HEK293T (cell line): ENCODE results near the gene TENT4A.

ENCODE experiments used
- CTCF ChIA-PET: fragments of 350-600 bp; formaldehyde crosslinking; extraction: SDS; loops from one replicate; lab custom pipeline; 2021; ENCODE audit warnings: antibody characterized with exemption, inconsistent platforms; lab: Yijun Ruan, JAX
- POLR2A ChIA-PET: fragments of 350-600 bp; formaldehyde crosslinking; extraction: SDS; loops from one replicate; lab custom pipeline; 2020; ENCODE audit warnings: antibody characterized with exemption, inconsistent platforms; lab: Yijun Ruan, JAX
- DNase-seq: peaks from one replicate; pipeline ENCODE4 v3.0.0; 2012; ENCODE audit warnings: mixed read lengths; ENCODE audit errors: extremely low spot score
- ARNT ChIP-seq: fragments of 450-650 bp; IDR thresholded peaks from 2 replicates; pipeline ENCODE4 v1.6.1; 2017; ENCODE audit warnings: mild to moderate bottlenecking
- BHLHE40 ChIP-seq: fragments of 450-650 bp; IDR thresholded peaks from 2 replicates; pipeline ENCODE4 v1.6.1; 2016; ENCODE audit warnings: mild to moderate bottlenecking, moderate library complexity, borderline replicate concordance
- CTBP1 ChIP-seq: fragments of 450-650 bp; IDR thresholded peaks from 2 replicates; pipeline ENCODE4 v1.6.1; 2016; ENCODE audit warnings: borderline replicate concordance
- ELF4 ChIP-seq: fragments of 450-650 bp; IDR thresholded peaks from 2 replicates; pipeline ENCODE4 v1.6.1; 2017; ENCODE audit warnings: antibody characterized with exemption
- FOXA1 ChIP-seq: fragments of 450-650 bp; IDR thresholded peaks from 2 replicates; pipeline ENCODE4 v1.6.1; 2016; ENCODE audit warnings: mild to moderate bottlenecking
- FOXK2 ChIP-seq: fragments of 450-650 bp; IDR thresholded peaks from 2 replicates; pipeline ENCODE4 v1.6.1; 2016; ENCODE audit warnings: mild to moderate bottlenecking
- FOXM1 ChIP-seq: fragments of 450-650 bp; IDR thresholded peaks from 2 replicates; pipeline ENCODE4 v1.6.1; 2017; ENCODE audit warnings: mild to moderate bottlenecking, borderline replicate concordance
- HDGF ChIP-seq: fragments of 450-650 bp; IDR thresholded peaks from 2 replicates; pipeline ENCODE4 v1.6.1; 2017; ENCODE audit warnings: antibody characterized with exemption, borderline replicate concordance
- L3MBTL2 ChIP-seq: fragments of 450-650 bp; conservative IDR thresholded peaks from 2 replicates; pipeline ENCODE4 v1.6.1; 2016; ENCODE audit warnings: mild to moderate bottlenecking
- LEF1 ChIP-seq: fragments of 450-650 bp; IDR thresholded peaks from 2 replicates; pipeline ENCODE4 v1.6.1; 2017; ENCODE audit warnings: mild to moderate bottlenecking, borderline replicate concordance
- NFRKB ChIP-seq: fragments of 450-650 bp; IDR thresholded peaks from 2 replicates; pipeline ENCODE4 v1.6.1; 2016; ENCODE audit warnings: mild to moderate bottlenecking, moderate library complexity
- PKNOX1 ChIP-seq: fragments of 450-650 bp; IDR thresholded peaks from 2 replicates; pipeline ENCODE4 v1.6.1; 2016
- SP1 ChIP-seq: fragments of 450-650 bp; IDR thresholded peaks from 2 replicates; pipeline ENCODE4 v1.6.1; 2017
- SUZ12 ChIP-seq: fragments of 450-650 bp; IDR thresholded peaks from 2 replicates; pipeline ENCODE4 v1.6.1; 2016; ENCODE audit warnings: mild to moderate bottlenecking
- TARDBP ChIP-seq: fragments of 450-650 bp; IDR thresholded peaks from 2 replicates; pipeline ENCODE4 v1.6.1; 2016
- ZNF384 ChIP-seq: fragments of 450-650 bp; IDR thresholded peaks from 2 replicates; pipeline ENCODE4 v1.6.1; 2016

The TENT4A gene

DNA sequence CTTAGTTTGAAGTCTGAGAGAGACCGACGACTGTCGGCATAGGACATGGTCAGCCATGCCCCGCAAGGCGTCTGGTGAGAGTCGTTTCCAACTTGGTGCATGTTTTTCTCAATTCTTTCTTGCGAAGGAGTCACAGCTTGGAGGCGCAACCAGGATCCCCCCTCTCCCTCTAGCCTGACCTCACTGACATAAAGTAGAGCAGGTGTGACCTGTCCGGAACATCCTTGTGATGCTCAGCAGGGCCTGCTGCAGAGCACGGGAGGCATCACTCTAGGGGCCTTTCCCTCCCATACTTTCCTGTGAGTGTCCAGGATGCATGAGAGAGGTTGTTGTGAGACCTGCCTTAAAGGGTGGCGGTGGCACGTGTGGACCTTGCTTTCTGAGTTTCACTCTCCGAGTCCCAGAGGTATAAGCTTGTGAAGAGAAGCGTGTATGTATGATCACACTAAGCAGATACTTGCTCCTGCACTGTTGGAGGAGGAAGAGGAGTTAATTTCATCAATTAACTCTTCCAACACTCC, 5.0 kb downstream of the TENT4A start:
- no peak for TF ChIP-seq SUZ12
- TF ChIP-seq ELF4 = no peak
- TF ChIP-seq FOXK2 = no peak
- TF ChIP-seq FOXA1 = no peak
- no peak for TF ChIP-seq HDGF
- no peak for TF ChIP-seq TARDBP
- TF ChIP-seq CTBP1 = no peak
- no peak for TF ChIP-seq NFRKB
- no peak for TF ChIP-seq ZNF384
- TF ChIP-seq LEF1 = no peak
- no peak for TF ChIP-seq SP1
- TF ChIP-seq PKNOX1 = no peak
- TF ChIP-seq FOXM1 = no peak
- TF ChIP-seq L3MBTL2 = no peak
- TF ChIP-seq ARNT = no peak
- TF ChIP-seq BHLHE40 = no peak
- DNase-seq = no peak
- ChIA-PET CTCF (interaction anchor here (0.6 kb wide), 1 partner anchor 17 kb away, joined by 6 read pairs; no protein-coding TSS in a partner anchor), POLR2A (interaction anchor here (1.3 kb wide), 1 partner anchor 85 kb away, joined by 5 read pairs; the partner anchor contains the start of genes NSUN2 and SRD5A1)

- no peak for TF ChIP-seq PKNOX1
- TF ChIP-seq LEF1 = no peak
- TF ChIP-seq FOXM1 = no peak
- TF ChIP-seq ELF4 = no peak
- TF ChIP-seq FOXK2 = no peak
- TF ChIP-seq CTBP1 = no peak
- TF ChIP-seq TARDBP = no peak
- TF ChIP-seq ARNT = no peak
- no peak for TF ChIP-seq BHLHE40
- TF ChIP-seq FOXA1 = no peak
- no peak for TF ChIP-seq ZNF384
- TF ChIP-seq SUZ12 = no peak
- TF ChIP-seq SP1 = no peak
- TF ChIP-seq HDGF = no peak
- no peak for TF ChIP-seq L3MBTL2
- TF ChIP-seq NFRKB = no peak
- CTCF ChIA-PET = interaction anchor here (0.6 kb wide), 1 partner anchor 17 kb away, joined by 6 read pairs; no protein-coding TSS in a partner anchor
- POLR2A ChIA-PET = interaction anchor here (1.3 kb wide), 1 partner anchor 86 kb away, joined by 5 read pairs; the partner anchor contains the start of genes NSUN2 and SRD5A1
- DNase-seq = no peak
Observed at GRCh38 chr5:6718718-6719117, 5.5 kb downstream of the TENT4A start.

- ChIA-PET POLR2A (no interaction called here), CTCF (no interaction called here)
- TF ChIP-seq TARDBP (no peak), SP1 (no peak), FOXA1 (no peak), PKNOX1 (no peak), L3MBTL2 (no peak), HDGF (no peak), ZNF384 (no peak), ELF4 (no peak), SUZ12 (no peak), FOXM1 (no peak)
- DNase-seq = no peak
Observed at GRCh38 chr5:6719417-6719816, 6.2 kb downstream of the TENT4A start.

GRCh38 chr5:6719896-6720560, 6.8 kb downstream of the TENT4A start:
- DNase-seq = no peak
- ChIA-PET CTCF (no interaction called here), POLR2A (no interaction called here)
- TF ChIP-seq HDGF (no peak), SP1 (no peak), CTBP1 (no peak)

- CTCF ChIA-PET = no interaction called here
Observed at GRCh38 chr5:6720561-6720921, 7.3 kb downstream of the TENT4A start.

DNA sequence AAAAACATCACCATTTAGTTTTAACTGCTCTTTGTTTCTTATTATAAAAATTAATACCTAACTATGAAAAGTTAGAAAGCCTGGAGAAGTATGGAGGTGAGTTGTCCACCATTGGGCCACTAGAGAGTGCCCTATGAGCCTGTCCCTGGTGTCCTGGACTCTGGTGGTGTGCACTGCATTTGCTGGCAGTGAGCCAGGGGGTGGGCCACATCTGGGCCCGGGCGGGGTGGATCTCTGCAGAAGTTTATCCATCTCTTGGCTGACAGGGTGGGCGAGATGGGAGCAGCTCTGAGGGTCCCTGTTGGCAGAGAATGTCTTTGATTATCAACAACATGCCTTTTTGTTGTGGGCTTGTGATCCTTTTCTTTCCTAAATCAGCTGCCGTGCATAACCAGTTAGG, 8.2 kb downstream of the TENT4A start:
- DNase-seq = no peak
- TF ChIP-seq L3MBTL2 (no peak), NFRKB (no peak), BHLHE40 (no peak), ZNF384 (no peak), FOXM1 (no peak), HDGF (no peak), CTBP1 (no peak), ARNT (no peak), SUZ12 (no peak), SP1 (no peak), LEF1 (no peak), FOXK2 (no peak), TARDBP (no peak), FOXA1 (no peak), ELF4 (no peak)
- POLR2A ChIA-PET = interaction anchor here (1.0 kb wide), 1 partner anchor 8 kb away, joined by 3 read pairs; the partner anchor contains the start of gene TENT4A
- CTCF ChIA-PET = no interaction called here

More at GRCh38 chr5:6720561-6720921, 7.3 kb downstream of the TENT4A start:
- POLR2A ChIA-PET = no interaction called here
- DNase-seq = no peak
- TF ChIP-seq SP1 (no peak), ELF4 (no peak), L3MBTL2 (no peak), BHLHE40 (no peak), NFRKB (no peak), CTBP1 (no peak)
